ENCODE measurements around the gene CPVL. TPM values are rescaled to one million over a fixed set of nuclear protein-coding genes. Genes with fewer than 3 reads are reported as not detected.

Gene CPVL
- total RNA-seq, 2 donors from 2014 or later, result 4.7 to 48.3 TPM

DNA sequence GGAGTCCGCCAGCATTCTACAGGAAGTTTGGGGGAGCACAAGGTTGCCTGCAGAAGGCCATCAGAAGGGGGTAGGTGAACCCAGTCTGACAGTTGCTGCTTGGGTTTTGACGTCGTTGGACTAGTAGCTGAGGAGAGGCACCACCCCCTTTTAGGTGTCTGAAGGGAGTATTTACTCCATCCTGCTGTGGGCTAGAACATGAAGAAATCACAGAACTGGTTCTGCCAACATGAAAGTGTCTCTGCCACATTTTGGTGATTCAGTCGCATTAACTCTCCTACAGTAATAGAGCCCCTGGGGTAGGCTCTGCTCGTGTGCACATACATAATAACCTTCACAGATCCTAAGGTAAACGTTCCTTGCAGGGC lies 187.4 kb downstream of the CPVL start:
- H3K27ac ChIP-seq, result peak overlapping the region; percentile 62 to 63

DNA sequence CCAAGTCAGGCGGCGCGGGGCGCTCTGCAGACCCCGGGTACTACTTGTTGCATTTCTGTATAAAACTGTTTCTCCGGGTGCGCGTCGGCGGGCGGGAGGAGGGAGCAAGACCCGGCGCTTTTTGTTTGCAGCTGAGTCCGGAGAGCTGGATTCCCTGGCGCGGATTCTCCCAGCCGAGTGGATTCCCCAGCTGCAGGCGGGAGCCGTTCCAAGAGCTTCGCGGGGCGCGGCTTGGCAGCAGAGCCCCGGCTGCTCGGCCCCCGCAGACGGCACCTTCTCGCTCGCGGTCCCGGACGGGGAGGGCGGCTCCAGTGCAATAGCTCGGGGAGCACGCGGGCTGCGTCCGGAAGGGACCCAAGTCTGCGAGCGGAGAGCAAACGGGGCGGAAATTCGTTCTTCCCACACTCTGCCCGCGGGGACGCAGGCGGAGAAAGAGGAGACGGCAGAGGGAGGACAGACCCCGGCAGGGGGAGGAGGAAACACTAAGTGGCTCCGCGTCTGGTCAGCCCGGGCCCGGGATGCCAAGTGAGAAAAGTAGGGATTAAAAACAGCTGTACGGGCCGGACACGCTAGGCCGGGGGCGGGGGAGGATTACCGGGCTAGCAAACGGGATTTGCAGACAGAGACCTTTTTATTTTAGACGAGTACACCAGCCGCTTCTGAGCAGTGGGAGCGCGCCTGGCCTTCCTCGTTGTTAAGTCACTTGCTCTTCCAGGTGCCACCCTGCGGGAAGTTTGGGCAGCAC lies 187.9 kb downstream of the CPVL start, which contains the start of gene TRIL:
Gene TRIL, minus strand, starts transcription at position 96 of the 745 bp plus-strand sequence. CDS start 284 bp downstream, outside the sequence.
- Histone ChIP-seq H3K4me3 (peak within 1 kb of the TSS; percentile 36 to 48), H3K4me1 (replicated peaks) (no peaks in the 10 kb centered on the region), H3K36me3 (no peaks in the 10 kb centered on the region), H3K9me3 (no peaks in the 10 kb centered on the region), H3K27me3 (replicated peaks; ENCODE audit: insufficient read depth) (no peaks in the 10 kb centered on the region), H3K27ac (peak within 1 kb of the TSS; percentile 62 to 63)
- no peak for TF ChIP-seq POLR2A (IDR thresholded peaks at IDR 0.05)
- TF ChIP-seq, protein P1, sequence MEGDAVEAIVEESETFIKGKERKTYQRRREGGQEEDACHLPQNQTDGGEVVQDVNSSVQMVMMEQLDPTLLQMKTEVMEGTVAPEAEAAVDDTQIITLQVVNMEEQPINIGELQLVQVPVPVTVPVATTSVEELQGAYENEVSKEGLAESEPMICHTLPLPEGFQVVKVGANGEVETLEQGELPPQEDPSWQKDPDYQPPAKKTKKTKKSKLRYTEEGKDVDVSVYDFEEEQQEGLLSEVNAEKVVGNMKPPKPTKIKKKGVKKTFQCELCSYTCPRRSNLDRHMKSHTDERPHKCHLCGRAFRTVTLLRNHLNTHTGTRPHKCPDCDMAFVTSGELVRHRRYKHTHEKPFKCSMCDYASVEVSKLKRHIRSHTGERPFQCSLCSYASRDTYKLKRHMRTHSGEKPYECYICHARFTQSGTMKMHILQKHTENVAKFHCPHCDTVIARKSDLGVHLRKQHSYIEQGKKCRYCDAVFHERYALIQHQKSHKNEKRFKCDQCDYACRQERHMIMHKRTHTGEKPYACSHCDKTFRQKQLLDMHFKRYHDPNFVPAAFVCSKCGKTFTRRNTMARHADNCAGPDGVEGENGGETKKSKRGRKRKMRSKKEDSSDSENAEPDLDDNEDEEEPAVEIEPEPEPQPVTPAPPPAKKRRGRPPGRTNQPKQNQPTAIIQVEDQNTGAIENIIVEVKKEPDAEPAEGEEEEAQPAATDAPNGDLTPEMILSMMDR (IDR thresholded peaks at IDR 0.05), result no peak
- TF ChIP-seq POLR2AphosphoS5 (IDR thresholded peaks at IDR 0.05), result no peak
- DNase-seq (ENCODE audit: low spot score), result peak; percentile 54
- intact Hi-C loops (cut with DNase I), result no loop called here
- WGBS, result 3% methylated on average over 66 of the region's 66 CpGs

More for the DNA sequence above, 187.4 kb downstream of the CPVL start:
- Histone ChIP-seq H3K4me3 (peak overlapping the region in 1 of 2 donors; percentile 48), H3K27me3 (replicated peaks; ENCODE audit: insufficient read depth) (no peaks in the 10 kb centered on the region), H3K9me3 (no peaks in the 10 kb centered on the region), H3K4me1 (replicated peaks) (peaks cover 2% of the 10 kb centered on the region), H3K36me3 (no peaks in the 10 kb centered on the region)
- 32% methylated on average over 6 of the region's 6 CpGs for WGBS
- TF ChIP-seq, protein P1 (IDR thresholded peaks at IDR 0.05), result no peak
- TF ChIP-seq POLR2A (IDR thresholded peaks at IDR 0.05), result no peak
- no peak for TF ChIP-seq POLR2AphosphoS5 (IDR thresholded peaks at IDR 0.05)
- DNase-seq (ENCODE audit: low spot score), result peak; percentile 33
- intact Hi-C loops (cut with DNase I), result no loop called here

- 3% methylated on average over 39 of the region's 47 CpGs for WGBS
- Histone ChIP-seq H3K9me3 (no peaks in the 10 kb centered on the region), H3K27me3 (replicated peaks; ENCODE audit: insufficient read depth) (no peaks in the 10 kb centered on the region), H3K36me3 (no peaks in the 10 kb centered on the region), H3K4me3 (peak overlapping the region; percentile 36 to 48), H3K27ac (peak overlapping the region in 1 of 2 donors; percentile 28), H3K4me1 (replicated peaks) (no peaks in the 10 kb centered on the region)
- TF ChIP-seq POLR2AphosphoS5 (IDR thresholded peaks at IDR 0.05), result no peak
- TF ChIP-seq, protein P1 (IDR thresholded peaks at IDR 0.05), result no peak
- TF ChIP-seq POLR2A (IDR thresholded peaks at IDR 0.05), result no peak
- DNase-seq (ENCODE audit: low spot score), result peak; percentile 8
- intact Hi-C loops (cut with DNase I), result loop anchor here (2.0 kb wide), 1 partner anchor 145 kb away; no protein-coding TSS in a partner anchor
Observed at GRCh38 chr7:28957751-28958234, 188.5 kb downstream of the CPVL start.

- H3K9me3 ChIP-seq, result no peaks in the 10 kb centered on the region
- WGBS, result 6% methylated on average over 58 of the region's 59 CpGs
- H3K27me3 ChIP-seq (replicated peaks; ENCODE audit: insufficient read depth), result no peaks in the 10 kb centered on the region
- DNase-seq (ENCODE audit: low spot score), result peak; percentile 11
- H3K27ac ChIP-seq, result peak overlapping the region; percentile 35 to 39
- TF ChIP-seq POLR2A (IDR thresholded peaks at IDR 0.05), result no peak
- TF ChIP-seq, protein P1 (IDR thresholded peaks at IDR 0.05), result no peak
- no peak for TF ChIP-seq POLR2AphosphoS5 (IDR thresholded peaks at IDR 0.05)
- intact Hi-C loops (cut with DNase I), result loop anchor here (2.0 kb wide), 1 partner anchor 146 kb away; no protein-coding TSS in a partner anchor
- H3K4me3 ChIP-seq, result peak overlapping the region; percentile 36 to 48
- no peaks in the 10 kb centered on the region for H3K36me3 ChIP-seq
- H3K4me1 ChIP-seq (replicated peaks), result no peaks in the 10 kb centered on the region
Observed at GRCh38 chr7:28957064-28957750, 189.1 kb downstream of the CPVL start.

Measured in prostate gland (tissue), 2 donors.